ENCODE measurements around the gene ACOT11.
"Not testable (repeated sequence)": the region's sequence is repeated elsewhere in the genome, so short reads cannot be mapped to it uniquely, and the experiment has no call there.

Gene ACOT11

GRCh38 chr1:54547601-54548388 is at the start of gene ACOT11:
TSS of gene ACOT11 (plus strand) at chr1:54548228. CDS start at chr1:54548310, 82 bp downstream.
- in situ Hi-C loops (cut with MboI; ENCODE audit: low sequenced_read_pairs), result no loop called here

DNA sequence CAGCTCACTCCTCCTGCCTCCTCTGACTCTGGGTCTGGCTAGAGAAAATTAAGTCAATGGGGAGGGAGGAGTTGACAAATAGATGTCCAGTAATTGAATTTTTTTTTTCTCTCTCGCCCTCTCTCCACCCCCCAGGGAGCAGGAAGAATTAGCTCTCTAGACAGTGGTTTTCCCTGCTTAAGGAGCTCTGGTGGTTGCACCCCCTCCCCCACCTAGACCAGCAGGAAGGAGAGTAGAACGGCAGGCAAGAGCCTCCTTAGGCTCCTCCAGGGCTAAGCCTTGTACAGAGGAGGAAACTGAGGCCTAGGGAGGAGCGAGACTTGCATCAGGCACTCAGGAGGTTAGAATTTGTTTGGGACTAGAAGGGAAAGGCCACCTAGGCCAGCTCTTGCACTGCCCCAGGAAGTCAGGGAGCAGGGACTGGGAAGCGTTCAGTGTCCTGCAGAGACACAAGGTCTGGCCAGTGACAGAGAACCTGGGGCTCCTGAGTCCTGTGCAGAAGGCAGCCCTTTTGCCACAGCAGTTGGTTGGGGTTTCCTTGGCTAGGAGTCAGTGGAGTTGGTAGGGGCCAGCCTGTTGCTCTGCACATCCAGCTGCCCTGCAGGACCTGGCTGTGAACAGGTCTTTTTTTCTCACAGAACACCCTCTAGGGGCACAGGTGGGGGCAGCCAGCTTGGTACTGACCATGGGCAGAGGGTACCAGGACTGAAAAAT is 49.5 kb upstream of the ACOT11 start:
- in situ Hi-C loops (cut with MboI; ENCODE audit: low sequenced_read_pairs), result loop anchor here (25.0 kb wide), 1 partner anchor 386 kb away; no protein-coding TSS in a partner anchor

GRCh38 chr1:54499097-54499359 is 49.0 kb upstream of the ACOT11 start:
- in situ Hi-C loops (cut with MboI; ENCODE audit: low sequenced_read_pairs), result loop anchor here (25.0 kb wide), 1 partner anchor 387 kb away; no protein-coding TSS in a partner anchor

GRCh38 chr1:54499360-54500106 is 48.5 kb upstream of the ACOT11 start:
- in situ Hi-C loops (cut with MboI; ENCODE audit: low sequenced_read_pairs), result loop anchor here (25.0 kb wide), 1 partner anchor 387 kb away; no protein-coding TSS in a partner anchor

- in situ Hi-C loops (cut with MboI; ENCODE audit: low sequenced_read_pairs), result no loop called here
These were observed 48.0 kb upstream of the ACOT11 start for GRCh38 chr1:54500107-54500431.

GRCh38 chr1:54501849-54502248 is 46.2 kb upstream of the ACOT11 start:
- in situ Hi-C loops (cut with MboI; ENCODE audit: low sequenced_read_pairs), result no loop called here

GRCh38 chr1:54502342-54502741 is 45.7 kb upstream of the ACOT11 start:
- in situ Hi-C loops (cut with MboI; ENCODE audit: low sequenced_read_pairs), result no loop called here

DNA sequence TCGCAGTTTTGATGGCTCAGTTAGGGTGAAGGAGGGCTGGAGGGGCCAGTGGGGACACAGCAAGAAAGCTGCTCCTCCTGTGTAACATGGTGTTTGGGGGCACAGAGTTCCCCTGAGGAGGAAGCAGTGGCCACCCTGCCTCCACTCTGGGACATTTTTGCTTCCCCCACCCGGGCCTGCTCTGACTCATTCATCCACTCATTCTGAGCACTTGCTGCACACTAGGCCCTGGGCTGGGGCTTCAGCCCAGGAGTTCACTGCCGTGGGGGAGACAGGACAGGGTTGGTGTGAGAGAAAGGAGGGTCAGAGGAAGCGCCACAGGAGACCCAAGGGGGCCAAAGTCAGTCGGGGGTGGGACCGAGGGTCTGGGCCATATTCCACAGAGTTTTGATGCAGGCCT is 41.4 kb upstream of the ACOT11 start:
- in situ Hi-C loops (cut with MboI; ENCODE audit: low sequenced_read_pairs), result no loop called here

DNA sequence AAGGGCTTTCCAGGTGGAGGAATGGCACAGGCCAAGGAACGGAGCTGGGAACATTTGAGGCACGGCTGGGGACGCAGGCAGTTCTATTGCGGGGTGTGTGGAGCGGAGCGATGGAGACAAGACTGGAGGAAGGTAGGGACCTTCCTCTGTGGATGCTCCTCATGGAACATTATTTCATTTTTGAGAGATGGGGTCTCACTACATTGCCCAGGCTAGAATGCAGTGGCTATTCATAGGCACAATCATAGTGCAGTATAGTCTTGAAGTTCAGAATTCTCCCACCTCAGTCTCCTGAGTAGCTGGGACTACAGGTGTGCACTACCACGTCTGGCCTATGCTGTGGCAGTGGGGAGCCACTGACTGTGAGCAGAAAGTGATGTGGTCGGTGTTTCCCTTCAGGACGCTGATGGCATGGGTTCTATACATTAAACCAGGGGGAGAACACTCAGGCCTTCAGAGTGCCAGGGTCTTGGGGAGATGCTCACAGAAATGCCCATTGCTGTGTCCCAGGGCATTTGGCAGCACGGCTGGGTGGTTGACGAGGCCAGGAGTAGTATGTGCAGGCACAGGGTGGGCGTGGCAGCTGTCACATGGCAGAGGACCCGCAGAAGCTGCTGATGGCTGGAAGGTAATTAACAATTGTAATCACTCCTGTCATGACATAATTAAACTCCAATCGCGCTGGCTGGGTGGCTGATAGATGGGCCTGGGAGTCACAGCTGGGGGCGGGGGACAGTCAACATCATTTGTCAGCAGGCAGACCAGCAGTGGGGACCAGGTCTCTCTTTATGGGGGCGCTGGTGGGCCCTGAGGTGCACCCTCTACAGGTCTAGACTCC is 40.8 kb upstream of the ACOT11 start:
- in situ Hi-C loops (cut with MboI; ENCODE audit: low sequenced_read_pairs), result no loop called here

DNA sequence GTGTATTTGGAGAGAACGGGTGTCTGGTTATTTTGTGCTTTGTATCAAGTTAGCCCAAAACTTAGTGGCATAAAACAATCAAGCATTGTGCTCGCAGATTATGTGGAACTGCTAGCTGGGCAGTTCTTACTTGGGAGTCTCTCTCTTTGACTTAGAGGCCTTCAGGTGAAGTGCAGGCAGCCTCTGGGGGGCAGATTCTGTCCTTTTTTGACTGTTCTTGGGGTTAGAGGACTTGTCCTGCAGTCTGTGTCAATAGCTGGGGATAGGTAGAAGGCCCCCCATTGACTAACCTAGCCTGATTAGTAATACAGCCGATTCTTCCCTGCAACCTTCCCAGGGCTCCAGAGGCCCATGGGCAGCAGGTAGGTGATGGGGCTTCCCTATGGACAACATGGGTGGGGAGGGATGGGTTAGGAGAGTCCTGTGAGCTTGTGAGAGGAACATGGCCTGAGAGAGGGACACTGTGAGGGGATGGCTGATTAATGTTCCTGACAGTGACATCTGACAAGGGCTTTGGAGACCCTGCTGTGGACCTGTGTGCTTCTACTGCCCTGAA is 37.2 kb upstream of the ACOT11 start:
- in situ Hi-C loops (cut with MboI; ENCODE audit: low sequenced_read_pairs), result no loop called here

- in situ Hi-C loops (cut with MboI; ENCODE audit: low sequenced_read_pairs), result not testable (repeated sequence)
These were observed 34.0 kb upstream of the ACOT11 start for GRCh38 chr1:54513921-54514580.

DNA sequence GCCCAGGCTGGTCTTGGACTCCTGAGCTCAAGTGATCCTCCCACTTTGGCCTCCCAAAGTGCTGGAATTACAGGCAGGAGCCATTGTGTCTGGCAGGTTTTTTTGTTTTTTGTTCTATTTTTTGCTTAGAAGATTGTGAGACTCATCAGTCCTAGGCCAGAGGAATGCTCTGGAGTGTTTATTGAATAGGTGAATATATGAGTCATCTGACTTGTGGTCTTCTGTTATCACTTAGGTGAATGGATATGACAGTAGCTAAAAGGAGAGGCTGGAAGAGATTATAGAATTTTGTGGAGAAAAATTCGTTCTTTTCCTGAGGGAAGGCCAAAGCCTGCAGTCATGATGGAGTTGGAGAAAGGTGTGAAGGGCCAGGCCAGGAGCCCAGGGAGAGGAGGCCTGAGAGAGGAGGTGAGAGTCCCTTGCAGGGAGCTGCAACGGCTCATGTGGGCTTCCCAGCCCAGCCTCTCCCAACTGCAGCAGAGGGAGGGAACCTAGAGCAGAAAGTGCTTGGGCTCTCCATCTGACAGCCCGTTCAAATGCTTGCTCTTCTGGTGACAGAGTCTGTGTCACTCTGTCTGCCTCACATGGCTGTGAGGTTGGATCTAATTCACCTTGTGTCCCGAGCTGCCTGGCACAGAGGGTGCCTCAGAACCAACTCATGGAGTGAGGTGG is 31.6 kb upstream of the ACOT11 start:
- in situ Hi-C loops (cut with MboI; ENCODE audit: low sequenced_read_pairs), result no loop called here

GRCh38 chr1:54517496-54517895 is 30.5 kb upstream of the ACOT11 start:
- in situ Hi-C loops (cut with MboI; ENCODE audit: low sequenced_read_pairs), result no loop called here

GRCh38 chr1:54518489-54518888 is 29.5 kb upstream of the ACOT11 start:
- in situ Hi-C loops (cut with MboI; ENCODE audit: low sequenced_read_pairs), result no loop called here

DNA sequence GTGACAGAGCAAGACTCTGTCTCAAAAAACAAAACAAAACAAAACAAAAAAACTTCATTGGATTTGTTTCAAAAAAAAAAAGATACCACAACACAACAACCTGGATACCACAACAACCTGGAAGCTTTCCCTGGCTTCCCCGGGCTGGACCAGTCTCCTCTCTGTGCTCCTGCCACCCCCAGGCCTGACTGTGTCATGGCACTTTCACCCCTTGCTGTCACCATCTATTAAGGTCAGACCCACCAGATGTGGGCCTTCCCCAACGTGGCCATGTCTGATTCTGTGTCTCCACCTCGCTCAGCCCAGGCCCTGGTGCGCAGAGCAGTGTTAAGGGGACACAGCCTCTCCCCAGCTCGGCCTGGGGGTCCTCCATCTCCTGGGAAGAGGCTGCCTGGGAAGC is 28.3 kb upstream of the ACOT11 start:
- in situ Hi-C loops (cut with MboI; ENCODE audit: low sequenced_read_pairs), result no loop called here

DNA sequence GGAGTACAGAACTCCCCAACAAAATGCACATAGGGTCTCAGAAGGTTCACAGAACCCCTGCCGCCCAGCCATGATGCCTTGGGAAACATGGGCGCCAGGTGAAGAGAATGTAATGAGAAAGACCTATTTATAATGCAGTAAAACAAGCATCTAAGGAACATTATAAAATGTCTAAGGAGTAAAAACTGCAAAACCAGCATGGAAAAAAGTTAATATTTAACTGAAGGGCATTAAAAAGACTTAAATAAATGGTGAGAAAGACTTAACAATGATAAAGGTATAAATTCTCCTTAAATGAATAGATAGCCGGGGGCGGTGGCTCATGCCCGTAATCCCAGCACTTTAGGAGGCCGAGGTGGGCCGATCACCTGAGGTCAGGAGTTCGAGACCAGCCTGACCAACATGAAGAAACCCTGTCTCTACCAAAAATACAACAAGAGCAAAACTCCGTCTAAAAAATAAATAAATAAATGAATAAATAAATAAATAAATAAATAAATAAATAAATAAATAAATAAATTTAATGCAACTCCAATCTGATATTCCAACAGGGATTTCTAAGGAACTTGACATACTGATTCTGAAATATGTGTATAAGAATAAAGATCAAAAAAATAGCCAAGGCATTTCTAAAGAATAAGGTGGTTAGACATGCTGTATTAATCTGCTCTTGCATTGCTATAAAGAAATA is 27.3 kb upstream of the ACOT11 start:
- in situ Hi-C loops (cut with MboI; ENCODE audit: low sequenced_read_pairs), result no loop called here

- in situ Hi-C loops (cut with MboI; ENCODE audit: low sequenced_read_pairs), result not testable (repeated sequence)
These were observed 21.5 kb upstream of the ACOT11 start for GRCh38 chr1:54526565-54526964.

DNA sequence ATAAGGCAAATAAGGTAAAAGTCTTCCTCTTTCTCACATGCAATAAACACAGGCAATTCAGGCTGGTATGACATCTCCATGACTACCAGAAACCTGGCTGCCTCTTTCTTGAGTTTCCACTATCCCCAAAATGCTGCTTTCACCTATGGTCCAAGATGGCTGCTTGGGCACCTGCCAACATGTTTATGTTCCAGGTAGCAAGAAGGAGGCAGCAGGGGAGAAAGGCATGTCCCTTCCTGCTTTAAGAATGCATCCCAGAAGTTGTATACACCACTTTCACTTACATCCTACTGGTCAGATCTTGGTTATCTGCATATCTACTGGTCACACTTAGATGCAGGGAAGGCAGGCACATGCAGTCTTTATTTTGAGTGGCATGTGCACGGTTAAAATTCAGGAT is 19.4 kb upstream of the ACOT11 start:
- in situ Hi-C loops (cut with MboI; ENCODE audit: low sequenced_read_pairs), result no loop called here

GRCh38 chr1:54532033-54532432 is 16.0 kb upstream of the ACOT11 start:
- in situ Hi-C loops (cut with MboI; ENCODE audit: low sequenced_read_pairs), result no loop called here
